GM18909 (cell line): ENCODE measurements around the gene STX8.
"Not testable (repeated sequence)": the region's sequence is repeated elsewhere in the genome, so short reads cannot be mapped to it uniquely, and the experiment has no call there.

Experiments used
- ATAC-seq: cut with Tn5 transposase; IDR thresholded peaks from one replicate; pipeline ENCODE4 v1.9.1; 2021; ENCODE audit warnings: mild to moderate bottlenecking; ENCODE audit not compliant: unreplicated experiment, poor library complexity

STX8 gene, protein sequence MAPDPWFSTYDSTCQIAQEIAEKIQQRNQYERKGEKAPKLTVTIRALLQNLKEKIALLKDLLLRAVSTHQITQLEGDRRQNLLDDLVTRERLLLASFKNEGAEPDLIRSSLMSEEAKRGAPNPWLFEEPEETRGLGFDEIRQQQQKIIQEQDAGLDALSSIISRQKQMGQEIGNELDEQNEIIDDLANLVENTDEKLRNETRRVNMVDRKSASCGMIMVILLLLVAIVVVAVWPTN

DNA sequence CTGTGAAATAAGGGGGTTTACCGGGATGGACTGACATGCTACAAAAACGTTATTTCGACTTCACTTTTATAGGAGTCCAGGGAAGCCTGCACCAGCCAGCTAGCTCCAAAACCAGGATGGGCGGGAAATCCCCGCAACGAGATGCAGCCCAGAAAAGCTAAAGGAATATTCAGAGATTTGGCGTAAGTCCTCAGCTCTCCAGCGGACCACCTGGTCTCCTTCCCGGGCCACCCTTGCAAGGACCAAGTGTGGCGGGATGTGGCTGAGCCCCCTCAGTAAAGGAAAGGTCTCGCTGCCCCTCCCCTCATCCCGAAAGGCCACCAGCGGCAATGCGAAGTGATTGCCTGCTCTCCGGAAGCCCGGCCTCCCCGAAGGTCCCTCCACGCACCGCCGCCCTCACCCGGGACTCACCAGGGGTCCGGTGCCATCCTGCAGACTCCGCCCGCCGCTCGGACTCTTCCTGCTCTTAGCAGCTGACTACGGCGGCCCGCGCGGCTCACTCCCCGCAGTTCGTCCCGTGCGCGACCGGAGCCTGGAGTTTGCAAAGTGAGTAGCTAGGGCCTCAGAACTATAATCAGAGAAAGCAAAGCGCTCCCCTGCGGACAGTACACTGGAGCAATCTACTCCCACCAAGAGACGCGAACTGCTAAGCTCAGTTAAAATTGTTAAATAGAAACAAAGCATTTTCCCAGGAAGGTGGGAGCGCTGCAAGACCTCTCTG is at the start of gene STX8:
STX8 (minus strand) TSS at position 440 of the 721 bp plus-strand sequence; CDS start at position 428, 12 bp downstream.
- ATAC-seq = peak; percentile 81

- ATAC-seq = no peak
Observed at GRCh38 chr17:9622961-9623360, 47.3 kb upstream of the STX8 start.

DNA sequence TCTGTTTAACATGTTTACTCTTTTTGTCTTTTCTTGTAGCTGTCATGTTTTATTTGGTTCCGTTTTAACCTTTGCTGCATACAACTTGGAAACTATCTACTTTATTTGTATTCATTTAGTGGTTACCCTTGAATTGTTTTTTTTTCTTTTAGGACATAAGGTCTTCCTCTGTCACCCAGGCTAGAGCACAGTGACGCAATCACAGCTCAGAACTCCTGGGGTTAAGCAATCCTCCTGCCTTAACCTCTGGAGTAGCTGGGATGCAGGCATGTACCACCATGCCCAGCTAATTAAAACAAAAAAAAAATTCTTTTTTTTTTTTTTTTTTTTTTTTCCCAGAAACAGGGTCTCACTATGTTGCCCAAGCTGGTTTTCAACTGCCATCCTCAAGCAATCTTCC is 39.9 kb upstream of the STX8 start:
- ATAC-seq = no peak

GRCh38 chr17:9612006-9612405 is 36.4 kb upstream of the STX8 start:
- ATAC-seq = no peak

DNA sequence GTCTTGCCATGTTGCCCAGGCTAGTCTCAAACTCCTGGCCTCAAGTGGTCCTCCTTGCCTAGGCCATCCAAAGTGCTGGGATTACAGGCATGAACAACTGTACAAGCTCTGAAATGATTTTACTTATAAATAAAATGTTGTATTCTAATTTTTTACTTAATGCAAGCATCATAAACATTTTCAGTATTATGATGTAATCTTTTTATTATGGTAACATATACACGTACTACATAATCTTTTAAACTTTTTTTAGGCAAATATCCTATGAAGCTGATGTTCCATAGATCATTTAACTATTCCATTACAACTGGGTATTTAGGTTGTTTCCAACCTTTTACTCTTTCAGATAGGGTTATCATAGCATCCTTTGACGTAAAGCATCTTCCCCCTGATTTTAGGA is 35.9 kb upstream of the STX8 start:
- no peak for ATAC-seq

- not testable (repeated sequence) for ATAC-seq
Observed at GRCh38 chr17:9607058-9607457, 31.4 kb upstream of the STX8 start.

- no peak for ATAC-seq
Observed at GRCh38 chr17:9606453-9606852, 30.8 kb upstream of the STX8 start.

DNA sequence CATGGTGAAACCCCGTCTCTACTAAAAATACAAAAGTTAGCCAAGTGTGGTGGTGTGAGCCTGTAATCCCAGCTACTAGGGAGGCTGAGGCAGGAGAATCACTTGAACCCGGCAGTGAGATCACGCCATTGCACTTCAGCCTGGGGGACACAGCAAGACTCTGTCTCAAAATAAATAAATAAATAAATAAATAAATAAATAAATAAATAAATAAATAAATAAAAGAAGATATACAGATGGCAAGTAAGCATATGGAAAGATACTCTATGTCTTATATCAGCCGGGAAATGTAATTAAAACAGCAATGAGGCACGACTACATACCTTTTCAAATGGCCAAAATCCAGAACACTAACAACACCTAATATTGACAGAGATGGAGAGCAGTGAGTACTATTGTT is 29.0 kb upstream of the STX8 start:
- ATAC-seq = not testable (repeated sequence)

DNA sequence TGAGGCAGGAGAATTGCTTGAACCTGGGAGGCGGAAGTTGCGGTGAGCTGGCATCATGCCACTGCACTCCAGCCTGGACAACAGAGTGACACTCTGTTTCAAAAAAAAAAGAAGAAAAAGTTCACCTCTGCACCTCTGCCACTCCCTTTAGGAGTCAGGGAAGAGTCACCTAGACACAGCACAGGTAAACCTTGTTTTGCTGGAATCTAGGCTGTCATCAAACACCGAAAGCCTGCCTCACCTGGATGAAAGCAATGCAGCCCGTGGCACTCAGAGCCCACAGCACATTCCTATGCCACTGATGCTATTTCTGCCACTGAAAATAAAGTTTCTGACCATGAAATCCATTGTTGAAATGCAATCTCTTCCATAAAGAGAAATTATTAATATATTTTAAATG is 23.0 kb upstream of the STX8 start:
- ATAC-seq = no peak

DNA sequence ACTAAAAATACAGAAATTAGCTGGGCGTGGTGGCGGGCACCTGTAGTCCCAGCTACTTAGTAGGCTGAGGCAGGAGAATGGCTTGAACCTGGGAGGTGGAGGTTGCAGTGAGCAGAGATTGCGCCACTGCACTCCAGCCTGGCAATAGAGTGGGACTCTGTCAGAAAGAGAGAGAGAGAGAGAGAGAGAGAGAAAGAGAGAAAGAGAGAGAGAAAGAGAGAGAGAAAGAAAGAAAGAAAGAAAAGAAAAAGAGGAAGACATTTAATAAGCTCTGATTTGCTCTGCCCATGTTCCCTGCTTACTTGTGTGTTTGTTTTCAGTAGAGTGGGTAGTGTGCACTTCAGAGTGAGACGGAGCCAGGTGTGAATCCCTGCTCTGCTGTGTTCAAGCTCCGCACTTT is 22.0 kb upstream of the STX8 start:
- not testable (repeated sequence) for ATAC-seq

- ATAC-seq = no peak
Observed at GRCh38 chr17:9594065-9594464, 18.4 kb upstream of the STX8 start.

DNA sequence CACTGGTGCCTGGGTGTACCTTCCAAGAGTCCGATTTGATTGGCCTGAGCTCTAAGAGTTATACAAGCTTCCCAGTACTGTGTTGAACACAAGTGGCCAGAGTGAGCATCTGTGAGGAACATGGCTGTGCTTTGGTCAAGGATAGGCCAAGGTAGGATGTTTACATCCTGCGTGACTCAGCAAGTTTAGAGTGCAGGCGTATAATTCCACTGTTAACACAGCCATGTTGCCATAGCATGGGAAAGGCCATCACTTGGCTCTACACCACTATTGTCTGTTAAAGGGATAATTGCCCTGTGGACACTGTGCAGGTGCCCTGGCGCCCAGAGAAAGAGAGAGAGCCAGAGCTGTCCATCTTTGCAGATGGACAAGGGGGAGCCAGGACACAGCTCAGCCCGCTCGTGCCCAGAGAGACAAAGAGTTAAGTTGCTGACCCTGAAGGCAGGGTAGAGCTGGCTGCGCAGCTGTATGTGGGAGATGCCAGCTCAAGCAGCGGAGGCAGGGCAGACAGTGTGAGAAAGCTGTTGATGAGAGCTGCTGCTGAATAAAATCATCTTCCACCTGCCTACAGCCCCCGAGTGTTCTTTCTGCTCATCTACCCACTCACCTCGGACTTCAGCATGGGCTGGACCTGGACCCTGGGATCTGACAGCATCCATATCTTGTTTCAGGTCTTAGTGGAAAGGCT is 12.5 kb upstream of the STX8 start:
- ATAC-seq = no peak

DNA sequence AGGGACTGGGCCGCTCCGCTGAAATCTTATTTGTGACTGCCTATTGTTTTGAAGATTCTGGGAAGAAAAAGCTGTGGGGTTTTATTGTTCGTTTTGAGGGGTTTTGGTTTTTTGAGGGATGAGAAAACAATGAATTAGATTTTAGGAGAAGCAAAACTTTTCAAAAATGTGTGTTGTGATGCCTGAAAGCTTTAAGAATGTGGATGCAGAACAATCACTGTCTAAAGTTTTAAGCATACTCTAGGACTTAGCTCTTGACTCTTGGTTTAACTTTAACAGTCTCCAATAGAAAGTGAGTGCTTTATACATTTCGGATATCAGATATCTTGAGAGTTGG is 1.7 kb upstream of the STX8 start:
- no peak for ATAC-seq

DNA sequence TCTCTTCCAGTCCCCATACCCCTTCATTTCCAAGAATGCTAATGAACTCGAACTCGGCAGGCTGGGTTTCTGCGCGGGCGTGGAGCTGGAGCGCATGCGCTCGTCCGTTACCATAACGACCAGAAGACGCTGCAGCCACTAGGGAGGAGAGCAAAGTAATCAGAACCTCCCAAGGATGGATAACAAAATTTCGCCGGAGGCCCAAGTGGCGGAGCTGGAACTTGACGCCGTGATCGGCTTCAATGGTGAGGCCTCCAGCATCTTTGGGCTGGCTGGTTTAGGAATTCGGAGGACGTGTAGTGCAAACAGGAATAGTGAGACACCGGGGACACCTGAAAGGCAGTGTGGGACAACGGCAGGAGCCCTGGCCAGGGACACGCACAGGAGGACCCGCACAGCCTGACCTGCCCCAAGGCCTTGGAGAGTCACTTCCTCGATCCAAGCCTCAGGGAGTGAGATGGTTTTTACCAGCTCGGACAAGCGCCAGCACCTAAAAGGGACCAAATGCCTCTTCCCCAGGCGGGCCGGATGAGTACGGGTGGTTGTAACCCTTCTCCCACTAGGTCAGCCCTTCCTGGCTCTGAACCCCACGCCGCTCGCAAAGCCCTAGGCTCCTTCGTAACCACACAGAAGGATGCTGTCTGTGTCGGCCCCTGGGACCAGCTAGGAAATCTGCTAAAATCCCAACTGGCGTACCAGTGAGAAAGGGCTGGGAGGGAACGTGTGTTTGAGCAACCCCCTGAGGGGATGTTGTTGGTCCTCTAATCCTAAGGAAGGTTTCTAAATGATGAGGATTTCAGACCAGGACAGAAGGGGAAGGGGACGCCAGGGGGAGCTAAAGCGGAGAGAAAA is 1.1 kb upstream of the STX8 start, which contains the start of gene CFAP52:
CFAP52 (plus strand) TSS at position 122 of the 852 bp plus-strand sequence; CDS start at position 176, 54 bp downstream.
- ATAC-seq = peak; percentile 60

- no peak for ATAC-seq
Observed at GRCh38 chr17:9571201-9571600, 4.4 kb downstream of the STX8 start.

GRCh38 chr17:9568957-9569588 is 6.5 kb downstream of the STX8 start:
- no peak for ATAC-seq

DNA sequence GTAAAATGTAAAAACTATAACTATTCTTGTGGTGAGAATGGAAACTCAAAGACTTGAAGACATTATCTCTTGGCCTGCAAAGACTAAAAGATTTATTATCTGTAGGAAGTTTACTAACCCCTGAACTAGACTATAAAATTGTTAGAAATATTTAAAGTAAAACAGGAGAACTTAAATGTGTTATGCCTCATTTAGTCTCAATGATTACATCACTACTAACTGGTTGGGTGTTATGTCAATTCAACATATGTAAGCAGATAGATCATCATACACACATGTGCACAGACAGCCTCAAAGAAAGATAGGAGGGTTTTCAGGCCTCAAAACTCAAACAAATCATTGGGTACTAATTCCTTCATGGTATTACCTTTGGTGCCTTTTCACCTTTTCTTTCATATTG is 7.6 kb downstream of the STX8 start:
- no peak for ATAC-seq

DNA sequence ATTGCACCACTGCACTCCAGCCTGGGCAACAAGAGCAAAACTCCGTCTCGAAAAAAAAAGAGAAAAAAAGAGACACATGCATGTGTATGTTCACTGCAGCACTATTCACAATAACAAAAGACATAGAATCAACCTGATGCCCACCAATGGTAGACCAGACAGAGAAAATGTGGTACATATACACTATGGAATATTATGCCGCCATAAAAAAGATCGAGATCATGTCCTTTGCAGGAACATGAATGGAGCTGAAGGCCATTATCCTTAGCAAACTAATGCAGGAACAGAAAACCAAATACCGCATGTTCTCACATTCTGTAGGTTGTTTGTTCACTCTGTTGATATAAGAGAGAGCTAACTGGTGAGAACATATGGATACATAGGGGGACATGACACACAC is 8.9 kb downstream of the STX8 start:
- ATAC-seq = not testable (repeated sequence)

DNA sequence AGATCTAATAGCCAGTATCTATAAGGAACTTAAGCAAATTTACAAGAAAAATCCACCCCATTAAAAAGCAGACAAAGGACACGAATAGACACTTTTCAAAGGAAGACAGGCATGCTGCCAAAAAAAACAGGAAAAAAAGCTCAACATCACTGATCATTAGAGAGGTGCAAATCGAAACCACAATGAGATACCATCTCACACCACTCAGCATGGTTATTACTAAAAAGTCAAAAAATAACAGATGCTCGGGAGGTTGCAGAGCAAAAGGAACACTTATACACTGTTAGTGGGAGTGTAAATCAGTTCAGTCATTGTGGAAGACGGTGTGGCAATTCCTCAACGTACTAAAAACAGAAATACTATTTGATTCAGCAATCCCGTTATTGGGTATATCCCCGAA is 9.6 kb downstream of the STX8 start:
- no peak for ATAC-seq

- ATAC-seq = no peak
Observed at GRCh38 chr17:9564104-9564503, 11.5 kb downstream of the STX8 start.
